Measurements from ENCODE around the gene NEUROD2.
A peak's percentile ranks its signal among the peaks of the same experiment; 100 is the strongest.
"Not testable (repeated sequence)": the region's sequence is repeated elsewhere in the genome, so short reads cannot be mapped to it uniquely, and the experiment has no call there.

Gene NEUROD2

GRCh38 chr17:39591958-39592954 is 15.5 kb downstream of the NEUROD2 start:
- no peak for TF ChIP-seq CTCF (IDR thresholded peaks at IDR 0.05; ENCODE audit: low read length, missing control alignments)
- no peak overlapping the region for H3K4me3 ChIP-seq (replicated peaks; ENCODE audit: low read depth, low read length)
- peak; percentile 61 for DNase-seq (ENCODE audit: low read depth)

GRCh38 chr17:39590180-39590579 is 17.5 kb downstream of the NEUROD2 start:
- not testable (repeated sequence) for DNase-seq (ENCODE audit: low read depth); H3K4me3 ChIP-seq (replicated peaks; ENCODE audit: low read depth, low read length)

GRCh38 chr17:39582658-39583057 is 25.1 kb downstream of the NEUROD2 start:
- TF ChIP-seq CTCF (IDR thresholded peaks at IDR 0.05; ENCODE audit: low read length, missing control alignments): no peak
- DNase-seq (ENCODE audit: low read depth): no peak
- no peak overlapping the region for H3K4me3 ChIP-seq (replicated peaks; ENCODE audit: low read depth, low read length)

- H3K4me3 ChIP-seq (replicated peaks; ENCODE audit: low read depth, low read length): no peak overlapping the region
- DNase-seq (ENCODE audit: low read depth): no peak
- TF ChIP-seq CTCF (IDR thresholded peaks at IDR 0.05; ENCODE audit: low read length, missing control alignments): no peak
Measured at GRCh38 chr17:39581759-39582085, 26.0 kb downstream of the NEUROD2 start.

- no peak for TF ChIP-seq CTCF (IDR thresholded peaks at IDR 0.05; ENCODE audit: low read length, missing control alignments)
- no peak for DNase-seq (ENCODE audit: low read depth)
- no peak overlapping the region for H3K4me3 ChIP-seq (replicated peaks; ENCODE audit: low read depth, low read length)
Measured at GRCh38 chr17:39581071-39581758, 26.5 kb downstream of the NEUROD2 start.

- DNase-seq (ENCODE audit: low read depth): no peak
- no peak overlapping the region for H3K4me3 ChIP-seq (replicated peaks; ENCODE audit: low read depth, low read length)
- no peak for TF ChIP-seq CTCF (IDR thresholded peaks at IDR 0.05; ENCODE audit: low read length, missing control alignments)
Measured at GRCh38 chr17:39580082-39580468, 27.6 kb downstream of the NEUROD2 start.

- DNase-seq (ENCODE audit: low read depth): peak; percentile 10
- H3K4me3 ChIP-seq (replicated peaks; ENCODE audit: low read depth, low read length): no peak overlapping the region
- no peak for TF ChIP-seq CTCF (IDR thresholded peaks at IDR 0.05; ENCODE audit: low read length, missing control alignments)
Measured at GRCh38 chr17:39579318-39580081, 28.2 kb downstream of the NEUROD2 start.

All from fibroblast of pulmonary artery (primary cell).